ENCODE data around the gene TXNL4A.
"Not testable (repeated sequence)": the region's sequence is repeated elsewhere in the genome, so short reads cannot be mapped to it uniquely, and the experiment has no call there.

TXNL4A gene

GRCh38 chr18:80002468-80002867 lies 14.1 kb upstream of the TXNL4A start:
- TF ChIP-seq ZNF202 (tag by site-specific recombination; IDR thresholded peaks at IDR 0.05; ENCODE audit: borderline replicate concordance): no peak
- TF ChIP-seq ZSCAN30 (tag by site-specific recombination; IDR thresholded peaks at IDR 0.05): no peak
- TF ChIP-seq ZNF600 (tag by site-specific recombination; IDR thresholded peaks at IDR 0.05): no peak
- TF ChIP-seq HOXA7 (CRISPR knock-in tag; IDR thresholded peaks at IDR 0.05; ENCODE audit: borderline replicate concordance): no peak
- TF ChIP-seq PBX3 (CRISPR knock-in tag; IDR thresholded peaks at IDR 0.05): no peak
- no peak for TF ChIP-seq AEBP2 (tag by site-specific recombination; IDR thresholded peaks at IDR 0.05; ENCODE audit: borderline replicate concordance)
- TF ChIP-seq ZNF416 (tag by site-specific recombination; IDR thresholded peaks at IDR 0.05): no peak
- no peak for TF ChIP-seq PRDM6 (tag by site-specific recombination; IDR thresholded peaks at IDR 0.05)
- no peak for TF ChIP-seq ZNF362 (tag by site-specific recombination; IDR thresholded peaks at IDR 0.05)
- no peak for TF ChIP-seq ZSCAN16 (tag by site-specific recombination; IDR thresholded peaks at IDR 0.05)
- TF ChIP-seq ZFHX2 (tag by site-specific recombination; conservative IDR thresholded peaks at IDR 0.05): no peak
- TF ChIP-seq GLI4 (tag by site-specific recombination; IDR thresholded peaks at IDR 0.05): no peak
- Histone ChIP-seq H3K4me3 (ENCODE audit: low read depth, low read length) (no peak overlapping the region), H3K4me1 (ENCODE audit: control insufficient read depth, insufficient read depth, low read length) (no peaks in the 10 kb centered on the region), H3K27ac (ENCODE audit: extremely low read depth, low read depth, low read length) (no peak overlapping the region), H3K36me3 (ENCODE audit: control insufficient read depth in 2 of 2, insufficient read depth in 1 of 2, low read length in 2 of 2) (no peaks in the 10 kb centered on the region), H3K9me3 (ENCODE audit: control insufficient read depth, insufficient read depth, low read depth, low read length) (no peaks in the 10 kb centered on the region)
- CTCF ChIA-PET: no interaction called here
- POLR2A ChIA-PET: no interaction called here

- no peak overlapping the region for H3K27ac ChIP-seq (ENCODE audit: extremely low read depth, low read depth, low read length)
- no peaks in the 10 kb centered on the region for H3K36me3 ChIP-seq (ENCODE audit: control insufficient read depth in 2 of 2, insufficient read depth in 1 of 2, low read length in 2 of 2)
- no peak overlapping the region for H3K4me3 ChIP-seq (ENCODE audit: low read depth, low read length)
- ChIA-PET POLR2A (no interaction called here), CTCF (interaction anchor here (0.7 kb wide), 1 partner anchor 76 kb away, joined by 3 read pairs; no protein-coding TSS in a partner anchor)
- H3K9me3 ChIP-seq (ENCODE audit: control insufficient read depth, insufficient read depth, low read depth, low read length): no peaks in the 10 kb centered on the region
- H3K4me1 ChIP-seq (ENCODE audit: control insufficient read depth, insufficient read depth, low read length): no peaks in the 10 kb centered on the region
- TF ChIP-seq ZBTB44 (tag by site-specific recombination; IDR thresholded peaks at IDR 0.05) (no peak), SETDB1 (IDR thresholded peaks at IDR 0.05; ENCODE audit: insufficient read length, low read length) (peak; percentile 24), ZNF585B (tag by site-specific recombination; IDR thresholded peaks at IDR 0.05) (peak; percentile 97)
Observed at GRCh38 chr18:80000877-80001276, 12.5 kb upstream of the TXNL4A start.

- CTCF ChIA-PET: not testable (repeated sequence)
- POLR2A ChIA-PET: interaction anchor here (0.7 kb wide), 1 partner anchor 15 kb away, joined by 3 read pairs; no protein-coding TSS in a partner anchor
Observed at GRCh38 chr18:79999701-80000100, 11.3 kb upstream of the TXNL4A start.

More at GRCh38 chr18:79999701-80000100, 11.3 kb upstream of the TXNL4A start:
- H3K9me3 ChIP-seq (ENCODE audit: control insufficient read depth, insufficient read depth, low read depth, low read length); H3K36me3 ChIP-seq (ENCODE audit: control insufficient read depth in 2 of 2, insufficient read depth in 1 of 2, low read length in 2 of 2); H3K27ac ChIP-seq (ENCODE audit: extremely low read depth, low read depth, low read length); H3K4me1 ChIP-seq (ENCODE audit: control insufficient read depth, insufficient read depth, low read length); H3K4me3 ChIP-seq (ENCODE audit: low read depth, low read length): not testable (repeated sequence)

Data from HEK293 (cell line).